GM21367 (cell line): ENCODE data around the gene AFG1L.
"Not testable (repeated sequence)": the region's sequence is repeated elsewhere in the genome, so short reads cannot be mapped to it uniquely, and the experiment has no call there.

Experiments used
- ATAC-seq: cut with Tn5 transposase; IDR thresholded peaks from one replicate; pipeline ENCODE4 v1.9.1; 2021; ENCODE audit not compliant: unreplicated experiment

The AFG1L gene

GRCh38 chr6:108288742-108289141 is 6.1 kb upstream of the AFG1L start:
- no peak for ATAC-seq

- ATAC-seq = no peak
These were observed 3.8 kb upstream of the AFG1L start for GRCh38 chr6:108291091-108291490.

- ATAC-seq = not testable (repeated sequence)
These were observed 2.3 kb upstream of the AFG1L start for GRCh38 chr6:108292561-108292960.

GRCh38 chr6:108293527-108294296 is 1.1 kb upstream of the AFG1L start:
- ATAC-seq = no peak

- peak; percentile 19 for ATAC-seq
These were observed 542 bp upstream of the AFG1L start for GRCh38 chr6:108294297-108294726.

- ATAC-seq = no peak
These were observed 822 bp downstream of the AFG1L start for GRCh38 chr6:108295676-108296075.

- ATAC-seq = no peak
These were observed 7.5 kb downstream of the AFG1L start for GRCh38 chr6:108302386-108302785.

GRCh38 chr6:108304646-108305045 is 9.8 kb downstream of the AFG1L start:
- ATAC-seq = no peak

GRCh38 chr6:108308641-108309040 is 13.8 kb downstream of the AFG1L start:
- not testable (repeated sequence) for ATAC-seq

GRCh38 chr6:108309844-108310243 is 15.0 kb downstream of the AFG1L start:
- no peak for ATAC-seq

GRCh38 chr6:108312605-108313004 is 17.8 kb downstream of the AFG1L start:
- no peak for ATAC-seq

GRCh38 chr6:108321253-108321747 is 26.4 kb downstream of the AFG1L start:
- ATAC-seq = no peak

- no peak for ATAC-seq
These were observed 27.9 kb downstream of the AFG1L start for GRCh38 chr6:108322728-108323127.

- no peak for ATAC-seq
These were observed 29.0 kb downstream of the AFG1L start for GRCh38 chr6:108323710-108324466.

GRCh38 chr6:108330221-108330785 is 35.4 kb downstream of the AFG1L start:
- not testable (repeated sequence) for ATAC-seq

GRCh38 chr6:108330806-108331205 is 36.0 kb downstream of the AFG1L start:
- no peak for ATAC-seq

- no peak for ATAC-seq
These were observed 37.1 kb downstream of the AFG1L start for GRCh38 chr6:108331982-108332381.

- no peak for ATAC-seq
These were observed 42.1 kb downstream of the AFG1L start for GRCh38 chr6:108336971-108337370.

- no peak for ATAC-seq
These were observed 42.9 kb downstream of the AFG1L start for GRCh38 chr6:108337721-108338120.

- ATAC-seq = no peak
These were observed 46.5 kb downstream of the AFG1L start for GRCh38 chr6:108341372-108341771.

- ATAC-seq = no peak
These were observed 49.0 kb downstream of the AFG1L start for GRCh38 chr6:108343894-108344293.
